Loucy (cell line): ENCODE results near the gene CORT.

Source experiments
- CTCF ChIP-seq: fragments of 200-600 bp; sonication (generic); conservative IDR thresholded peaks from 2 replicates; pipeline ENCODE4 v1.5.1; 2014; ENCODE audit warnings: mild to moderate bottlenecking, antibody characterized with exemption, low read length
- EZH2phosphoT487 ChIP-seq: fragments of 200-600 bp; IDR thresholded peaks from 2 replicates; pipeline ENCODE4 v1.6.1; 2018; ENCODE audit warnings: antibody characterized with exemption, mild to moderate bottlenecking, moderate library complexity, borderline replicate concordance

- TF ChIP-seq CTCF (no peak), EZH2phosphoT487 (no peak)
Measured at GRCh38 chr1:10450156-10450814, 454 bp downstream of the CORT start.
